GM19324 (cell line): ENCODE results near the gene ALK.

Experiments used
- ATAC-seq: cut with Tn5 transposase; IDR thresholded peaks from one replicate; pipeline ENCODE4 v1.9.1; 2021; ENCODE audit warnings: mild to moderate bottlenecking, moderate library complexity; ENCODE audit not compliant: unreplicated experiment, low FRiP score

ALK gene

GRCh38 chr2:29676886-29677453, 244.4 kb downstream of the ALK start:
- ATAC-seq: no peak

- no peak for ATAC-seq
These were observed 256.8 kb downstream of the ALK start for GRCh38 chr2:29664578-29664977.

- ATAC-seq: no peak
These were observed 258.1 kb downstream of the ALK start for GRCh38 chr2:29663268-29663667.

- no peak for ATAC-seq
These were observed 258.5 kb downstream of the ALK start for GRCh38 chr2:29662861-29663260.

GRCh38 chr2:29660201-29660600, 261.2 kb downstream of the ALK start:
- no peak for ATAC-seq

GRCh38 chr2:29659178-29659577, 262.2 kb downstream of the ALK start:
- ATAC-seq: no peak

- no peak for ATAC-seq
These were observed 263.7 kb downstream of the ALK start for GRCh38 chr2:29657674-29658073.

- no peak for ATAC-seq
These were observed 265.8 kb downstream of the ALK start for GRCh38 chr2:29655391-29656086.

GRCh38 chr2:29650631-29651097, 270.7 kb downstream of the ALK start:
- no peak for ATAC-seq

GRCh38 chr2:29644949-29645348, 276.4 kb downstream of the ALK start:
- no peak for ATAC-seq

GRCh38 chr2:29643196-29643595, 278.2 kb downstream of the ALK start:
- ATAC-seq: no peak

GRCh38 chr2:29640360-29640759, 281.0 kb downstream of the ALK start:
- ATAC-seq: no peak

- ATAC-seq: no peak
These were observed 282.7 kb downstream of the ALK start for GRCh38 chr2:29638641-29639040.

GRCh38 chr2:29634916-29635315, 286.5 kb downstream of the ALK start:
- ATAC-seq: no peak

- no peak for ATAC-seq
These were observed 289.4 kb downstream of the ALK start for GRCh38 chr2:29632018-29632417.

GRCh38 chr2:29629495-29629894, 291.9 kb downstream of the ALK start:
- no peak for ATAC-seq

GRCh38 chr2:29628862-29629261, 292.5 kb downstream of the ALK start:
- no peak for ATAC-seq

- ATAC-seq: no peak
These were observed 293.2 kb downstream of the ALK start for GRCh38 chr2:29628108-29628745.

GRCh38 chr2:29627279-29627711, 294.1 kb downstream of the ALK start:
- ATAC-seq: no peak

GRCh38 chr2:29620890-29621289, 300.5 kb downstream of the ALK start:
- no peak for ATAC-seq

GRCh38 chr2:29619689-29620088, 301.7 kb downstream of the ALK start:
- no peak for ATAC-seq

GRCh38 chr2:29618024-29618423, 303.4 kb downstream of the ALK start:
- no peak for ATAC-seq
